Islet precursor cell (in vitro differentiated cells): ENCODE measurements around the gene FIGN.

Source experiments
- DNase-seq: peaks from one replicate; pipeline ENCODE4 v3.0.0-alpha.2; 2018

Gene FIGN

GRCh38 chr2:163735685-163736432 is at the start of gene FIGN:
TSS of gene FIGN (minus strand) at chr2:163736008. CDS start at chr2:163734927, 1,081 bp downstream.
- DNase-seq = peak; percentile 94

GRCh38 chr2:163785162-163785561 is 49.4 kb upstream of the FIGN start:
- no peak for DNase-seq

GRCh38 chr2:163779970-163780597 is 44.3 kb upstream of the FIGN start:
- peak; percentile 77 for DNase-seq

GRCh38 chr2:163778045-163778781 is 42.4 kb upstream of the FIGN start:
- DNase-seq = no peak

- no peak for DNase-seq
Measured at GRCh38 chr2:163775304-163775703, 39.5 kb upstream of the FIGN start.

- DNase-seq = no peak
Measured at GRCh38 chr2:163774862-163775261, 39.1 kb upstream of the FIGN start.

- DNase-seq = no peak
Measured at GRCh38 chr2:163773276-163773675, 37.5 kb upstream of the FIGN start.

GRCh38 chr2:163771596-163771995 is 35.8 kb upstream of the FIGN start:
- peak; percentile 57 for DNase-seq

GRCh38 chr2:163768881-163769695 is 33.3 kb upstream of the FIGN start:
- no peak for DNase-seq

- DNase-seq = no peak
Measured at GRCh38 chr2:163767097-163767496, 31.3 kb upstream of the FIGN start.

GRCh38 chr2:163764566-163764965 is 28.8 kb upstream of the FIGN start:
- no peak for DNase-seq

GRCh38 chr2:163759013-163759412 is 23.2 kb upstream of the FIGN start:
- DNase-seq = no peak

- DNase-seq = peak; percentile 75
Measured at GRCh38 chr2:163757814-163758213, 22.0 kb upstream of the FIGN start.

GRCh38 chr2:163756588-163756987 is 20.8 kb upstream of the FIGN start:
- no peak for DNase-seq

GRCh38 chr2:163755366-163755765 is 19.6 kb upstream of the FIGN start:
- no peak for DNase-seq

GRCh38 chr2:163753726-163754125 is 17.9 kb upstream of the FIGN start:
- no peak for DNase-seq

- DNase-seq = no peak
Measured at GRCh38 chr2:163752267-163752666, 16.5 kb upstream of the FIGN start.

- no peak for DNase-seq
Measured at GRCh38 chr2:163751696-163752095, 15.9 kb upstream of the FIGN start.

GRCh38 chr2:163748420-163748819 is 12.6 kb upstream of the FIGN start:
- DNase-seq = no peak

GRCh38 chr2:163741435-163741834 is 5.6 kb upstream of the FIGN start:
- no peak for DNase-seq

- no peak for DNase-seq
Measured at GRCh38 chr2:163737563-163737962, 1.8 kb upstream of the FIGN start.

- DNase-seq = no peak
Measured at GRCh38 chr2:163737190-163737439, 1.3 kb upstream of the FIGN start.

- peak; percentile 87 for DNase-seq
Measured at GRCh38 chr2:163736433-163737189, 803 bp upstream of the FIGN start.
